Neural cell (in vitro differentiated cells): ENCODE data around the gene ADAMTS17. TPM values are rescaled to one million over a fixed set of nuclear protein-coding genes. Genes with fewer than 3 reads are reported as not detected.

Experiments
- H2AFZ ChIP-seq: fragments of 200-600, 300-800 bp; sonication (generic), shearing (Covaris generic); 2 replicates; pipeline ENCODE4 v1.6.0; 2014; ENCODE audit warnings: low read depth, mild to moderate bottlenecking, antibody characterized with exemption, low read length, moderate library complexity
- H3F3A ChIP-seq: fragments of 200-600 bp; shearing (Covaris generic); 2 replicates; pipeline ENCODE4 v1.6.1; 2016; ENCODE audit warnings: mild to moderate bottlenecking, moderate library complexity, mixed read lengths, antibody characterized with exemption, low read length; ENCODE audit not compliant: insufficient read depth, poor library complexity, severe bottlenecking
- H3K27ac ChIP-seq: fragments of 200-600, 300-800 bp; sonication (generic), shearing (Covaris generic); 2 replicates; pipeline ENCODE4 v1.5.1; 2014; ENCODE audit warnings: mild to moderate bottlenecking, low read length, moderate library complexity
- H3K27me3 ChIP-seq: fragments of 300-800, 200-600 bp; sonication (generic), shearing (Covaris generic); 2 replicates; pipeline ENCODE4 v1.6.0; 2014; ENCODE audit warnings: mild to moderate bottlenecking, low read depth, low read length, moderate library complexity; ENCODE audit not compliant: insufficient read depth
- H3K36me3 ChIP-seq: fragments of 300-800, 200-600 bp; sonication (generic), shearing (Covaris generic); 2 replicates; pipeline ENCODE4 v1.5.1; 2014; ENCODE audit warnings: mild to moderate bottlenecking, antibody characterized with exemption, low read length, moderate library complexity; ENCODE audit not compliant: insufficient read depth
- H3K4me2 ChIP-seq: fragments of 300-800, 200-600 bp; sonication (generic), shearing (Covaris generic); 2 replicates; pipeline ENCODE4 v1.6.0; 2014; ENCODE audit warnings: mild to moderate bottlenecking, low read length
- H3K4me3 ChIP-seq: fragments of 300-800, 200-600 bp; sonication (generic), shearing (Covaris generic); 2 replicates; pipeline ENCODE4 v1.5.1; 2014; ENCODE audit warnings: mild to moderate bottlenecking, low read length, moderate library complexity
- H3K79me2 ChIP-seq: fragments of 200-600 bp; shearing (Covaris generic); replicated peaks from 2 replicates; pipeline ENCODE4 v1.6.0; 2014; ENCODE audit warnings: mild to moderate bottlenecking, low read length, moderate library complexity; ENCODE audit not compliant: insufficient read depth
- H3K9ac ChIP-seq: fragments of 300-800, 200-600 bp; sonication (generic), shearing (Covaris generic); 2 replicates; pipeline ENCODE4 v1.6.1; 2016; ENCODE audit warnings: mild to moderate bottlenecking, low read length, mixed read lengths
- H3K9me2 ChIP-seq: fragments of 200-600 bp; shearing (Covaris generic); 2 replicates; pipeline ENCODE4 v1.6.1; 2016; ENCODE audit warnings: mild to moderate bottlenecking, low read length, mixed read lengths; ENCODE audit not compliant: insufficient read depth
- H3K9me3 ChIP-seq: fragments of 200-600, 300-800 bp; sonication (generic), shearing (Covaris generic); 2 replicates; pipeline ENCODE4 v1.6.1; 2016; ENCODE audit warnings: mild to moderate bottlenecking, mixed run types, low read length, moderate library complexity, mixed read lengths
- H4K20me1 ChIP-seq: fragments of 200-600 bp; shearing (Covaris generic); 2 replicates; pipeline ENCODE4 v1.6.1; 2016; ENCODE audit warnings: mild to moderate bottlenecking, mixed run types; ENCODE audit not compliant: insufficient read depth
- EP300 ChIP-seq: fragments of 450-650 bp; conservative IDR thresholded peaks from 2 replicates; pipeline ENCODE4 v1.6.1; 2014; ENCODE audit warnings: antibody characterized with exemption, mild to moderate bottlenecking, moderate library complexity; ENCODE audit not compliant: poor library complexity, severe bottlenecking
- EZH2 ChIP-seq: fragments of 200-600, 300-800 bp; shearing (Covaris generic), sonication (generic); IDR thresholded peaks from 2 replicates; pipeline ENCODE4 v1.6.1; 2014; ENCODE audit warnings: antibody characterized with exemption, low read length, borderline replicate concordance, mild to moderate bottlenecking; ENCODE audit not compliant: insufficient read depth, poor library complexity, severe bottlenecking
- MXI1 ChIP-seq: fragments of 450-650 bp; conservative IDR thresholded peaks from 2 replicates; pipeline ENCODE4 v1.6.1; 2014; ENCODE audit warnings: antibody characterized with exemption, mild to moderate bottlenecking; ENCODE audit not compliant: poor library complexity, severe bottlenecking
- POLR2AphosphoS5 ChIP-seq: IDR thresholded peaks from 2 replicates; pipeline ENCODE4 v1.6.1; 2012
- RAD21 ChIP-seq: fragments of 450-650 bp; conservative IDR thresholded peaks from 2 replicates; pipeline ENCODE4 v1.6.1; 2014; ENCODE audit warnings: antibody characterized with exemption, mild to moderate bottlenecking, moderate library complexity
- SMC3 ChIP-seq: fragments of 450-650 bp; conservative IDR thresholded peaks from 2 replicates; pipeline ENCODE4 v1.6.1; 2014; ENCODE audit warnings: antibody characterized with exemption, mild to moderate bottlenecking, moderate library complexity; ENCODE audit not compliant: poor library complexity
- TAF1 ChIP-seq: IDR thresholded peaks from 2 replicates; pipeline ENCODE4 v1.6.1; 2012; ENCODE audit warnings: low read depth
- polyA plus RNA-seq: library from polyadenylated mRNA; depleted of rRNA; stranded (reverse); fragments of >200 nt; gene quantifications from 2 replicates; pipeline ENCODE4 v1.2.3, GENCODE V29; 2014
- TF ChIP-seq, protein P1 (sequence below): IDR thresholded peaks from 2 replicates; pipeline ENCODE4 v1.6.1; 2012; ENCODE audit warnings: borderline replicate concordance
- TF ChIP-seq, protein P2 (sequence below): fragments of 450-650 bp; IDR thresholded peaks from 2 replicates; pipeline ENCODE4 v1.5.1; 2014; ENCODE audit warnings: antibody characterized with exemption, mild to moderate bottlenecking, moderate library complexity; ENCODE audit not compliant: poor library complexity, severe bottlenecking

Gene ADAMTS17
- polyA plus RNA-seq, 1 donor from 2014 or later, result 0.04 TPM

DNA sequence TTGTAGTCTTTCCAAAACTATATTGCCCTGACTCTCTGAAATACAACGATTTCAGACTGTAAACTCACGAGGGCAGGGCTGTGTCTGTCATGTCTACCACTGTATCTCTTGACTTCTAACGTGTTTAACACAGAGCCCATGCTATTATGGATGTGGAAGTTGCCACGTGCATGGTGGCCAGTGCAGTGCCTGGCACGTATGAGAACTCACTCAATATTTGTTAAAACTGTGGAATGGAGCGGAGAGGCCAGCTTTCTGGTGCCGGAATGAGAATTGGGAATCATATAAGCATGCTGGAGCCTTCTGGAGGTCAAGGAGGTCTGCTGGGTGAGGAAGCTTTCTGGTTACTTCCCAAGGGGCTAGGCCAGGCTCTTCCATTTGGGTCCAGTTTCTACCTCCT lies 387.9 kb downstream of the ADAMTS17 start:
- Histone ChIP-seq H3K9ac (no peak overlapping the region), H3K9me3 (no peaks in the 10 kb centered on the region), H3K79me2 (no peaks in the 10 kb centered on the region), H2AFZ (no peak overlapping the region), H3K27me3 (no peaks in the 10 kb centered on the region), H3K27ac (no peak overlapping the region), H3F3A (no peaks in the 10 kb centered on the region), H4K20me1 (no peaks in the 10 kb centered on the region), H3K4me2 (no peak overlapping the region), H3K36me3 (no peaks in the 10 kb centered on the region), H3K9me2 (no peaks in the 10 kb centered on the region), H3K4me3 (no peak overlapping the region)
- no peak for TF ChIP-seq EP300
- no peak for TF ChIP-seq EZH2
- no peak for TF ChIP-seq POLR2AphosphoS5
- no peak for TF ChIP-seq TAF1
- no peak for TF ChIP-seq RAD21
- no peak for TF ChIP-seq MXI1
- TF ChIP-seq, protein P1, sequence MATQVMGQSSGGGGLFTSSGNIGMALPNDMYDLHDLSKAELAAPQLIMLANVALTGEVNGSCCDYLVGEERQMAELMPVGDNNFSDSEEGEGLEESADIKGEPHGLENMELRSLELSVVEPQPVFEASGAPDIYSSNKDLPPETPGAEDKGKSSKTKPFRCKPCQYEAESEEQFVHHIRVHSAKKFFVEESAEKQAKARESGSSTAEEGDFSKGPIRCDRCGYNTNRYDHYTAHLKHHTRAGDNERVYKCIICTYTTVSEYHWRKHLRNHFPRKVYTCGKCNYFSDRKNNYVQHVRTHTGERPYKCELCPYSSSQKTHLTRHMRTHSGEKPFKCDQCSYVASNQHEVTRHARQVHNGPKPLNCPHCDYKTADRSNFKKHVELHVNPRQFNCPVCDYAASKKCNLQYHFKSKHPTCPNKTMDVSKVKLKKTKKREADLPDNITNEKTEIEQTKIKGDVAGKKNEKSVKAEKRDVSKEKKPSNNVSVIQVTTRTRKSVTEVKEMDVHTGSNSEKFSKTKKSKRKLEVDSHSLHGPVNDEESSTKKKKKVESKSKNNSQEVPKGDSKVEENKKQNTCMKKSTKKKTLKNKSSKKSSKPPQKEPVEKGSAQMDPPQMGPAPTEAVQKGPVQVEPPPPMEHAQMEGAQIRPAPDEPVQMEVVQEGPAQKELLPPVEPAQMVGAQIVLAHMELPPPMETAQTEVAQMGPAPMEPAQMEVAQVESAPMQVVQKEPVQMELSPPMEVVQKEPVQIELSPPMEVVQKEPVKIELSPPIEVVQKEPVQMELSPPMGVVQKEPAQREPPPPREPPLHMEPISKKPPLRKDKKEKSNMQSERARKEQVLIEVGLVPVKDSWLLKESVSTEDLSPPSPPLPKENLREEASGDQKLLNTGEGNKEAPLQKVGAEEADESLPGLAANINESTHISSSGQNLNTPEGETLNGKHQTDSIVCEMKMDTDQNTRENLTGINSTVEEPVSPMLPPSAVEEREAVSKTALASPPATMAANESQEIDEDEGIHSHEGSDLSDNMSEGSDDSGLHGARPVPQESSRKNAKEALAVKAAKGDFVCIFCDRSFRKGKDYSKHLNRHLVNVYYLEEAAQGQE, result no peak
- no peak for TF ChIP-seq SMC3
- TF ChIP-seq, protein P2, sequence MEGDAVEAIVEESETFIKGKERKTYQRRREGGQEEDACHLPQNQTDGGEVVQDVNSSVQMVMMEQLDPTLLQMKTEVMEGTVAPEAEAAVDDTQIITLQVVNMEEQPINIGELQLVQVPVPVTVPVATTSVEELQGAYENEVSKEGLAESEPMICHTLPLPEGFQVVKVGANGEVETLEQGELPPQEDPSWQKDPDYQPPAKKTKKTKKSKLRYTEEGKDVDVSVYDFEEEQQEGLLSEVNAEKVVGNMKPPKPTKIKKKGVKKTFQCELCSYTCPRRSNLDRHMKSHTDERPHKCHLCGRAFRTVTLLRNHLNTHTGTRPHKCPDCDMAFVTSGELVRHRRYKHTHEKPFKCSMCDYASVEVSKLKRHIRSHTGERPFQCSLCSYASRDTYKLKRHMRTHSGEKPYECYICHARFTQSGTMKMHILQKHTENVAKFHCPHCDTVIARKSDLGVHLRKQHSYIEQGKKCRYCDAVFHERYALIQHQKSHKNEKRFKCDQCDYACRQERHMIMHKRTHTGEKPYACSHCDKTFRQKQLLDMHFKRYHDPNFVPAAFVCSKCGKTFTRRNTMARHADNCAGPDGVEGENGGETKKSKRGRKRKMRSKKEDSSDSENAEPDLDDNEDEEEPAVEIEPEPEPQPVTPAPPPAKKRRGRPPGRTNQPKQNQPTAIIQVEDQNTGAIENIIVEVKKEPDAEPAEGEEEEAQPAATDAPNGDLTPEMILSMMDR, result no peak

DNA sequence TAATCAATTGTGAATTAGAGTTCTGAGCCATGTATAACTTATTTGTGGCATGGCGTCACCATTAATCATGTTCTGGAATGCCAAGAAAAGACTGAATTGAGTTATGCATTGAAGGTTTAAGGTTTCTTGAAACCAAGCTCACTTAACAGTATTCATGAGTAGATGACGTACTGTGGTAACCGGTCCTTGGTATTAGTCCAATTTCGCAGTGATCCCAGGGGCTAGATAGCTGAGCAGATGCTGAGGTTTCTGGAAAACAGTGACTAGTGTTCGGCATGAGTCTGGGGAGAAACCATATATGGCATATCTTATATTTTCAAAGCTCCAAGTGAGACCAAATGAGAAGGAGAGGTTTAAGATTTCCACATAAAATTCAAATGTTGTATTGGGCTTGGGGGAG lies 390.3 kb downstream of the ADAMTS17 start:
- Histone ChIP-seq H3K9ac (no peak overlapping the region), H3K36me3 (no peaks in the 10 kb centered on the region), H3K27ac (no peak overlapping the region), H3K4me2 (no peak overlapping the region), H2AFZ (no peak overlapping the region), H3F3A (no peaks in the 10 kb centered on the region), H3K4me3 (no peak overlapping the region), H3K9me3 (no peaks in the 10 kb centered on the region), H3K27me3 (no peaks in the 10 kb centered on the region), H3K9me2 (no peaks in the 10 kb centered on the region), H4K20me1 (no peaks in the 10 kb centered on the region), H3K79me2 (no peaks in the 10 kb centered on the region)
- TF ChIP-seq EZH2 (no peak), POLR2AphosphoS5 (no peak), MXI1 (no peak), SMC3 (no peak), RAD21 (no peak), TAF1 (no peak), EP300 (no peak)
- TF ChIP-seq, protein P2, result no peak
- TF ChIP-seq, protein P1, result no peak
